ENCODE data around the gene BANK1.

DNA sequence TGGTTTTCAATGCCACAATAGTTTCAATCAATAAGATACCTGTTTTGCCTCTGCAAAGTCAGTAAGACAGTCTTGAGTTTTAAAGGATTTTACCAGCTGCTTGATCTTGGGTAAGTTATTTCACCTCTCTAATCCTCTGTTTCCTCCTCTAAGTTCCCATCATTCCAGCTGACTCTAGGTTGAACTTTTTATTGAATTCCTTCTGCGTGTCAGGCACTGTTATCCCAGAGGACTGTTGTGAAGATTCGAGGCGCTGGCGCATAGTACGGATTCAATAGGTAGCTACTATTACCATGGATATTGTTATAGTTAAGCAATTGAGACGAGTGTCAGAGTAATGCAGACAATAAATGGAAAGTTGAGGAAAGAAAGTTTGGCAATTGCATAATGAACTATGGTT is 179.4 kb downstream of the BANK1 start:
- TF ChIP-seq, protein P1, sequence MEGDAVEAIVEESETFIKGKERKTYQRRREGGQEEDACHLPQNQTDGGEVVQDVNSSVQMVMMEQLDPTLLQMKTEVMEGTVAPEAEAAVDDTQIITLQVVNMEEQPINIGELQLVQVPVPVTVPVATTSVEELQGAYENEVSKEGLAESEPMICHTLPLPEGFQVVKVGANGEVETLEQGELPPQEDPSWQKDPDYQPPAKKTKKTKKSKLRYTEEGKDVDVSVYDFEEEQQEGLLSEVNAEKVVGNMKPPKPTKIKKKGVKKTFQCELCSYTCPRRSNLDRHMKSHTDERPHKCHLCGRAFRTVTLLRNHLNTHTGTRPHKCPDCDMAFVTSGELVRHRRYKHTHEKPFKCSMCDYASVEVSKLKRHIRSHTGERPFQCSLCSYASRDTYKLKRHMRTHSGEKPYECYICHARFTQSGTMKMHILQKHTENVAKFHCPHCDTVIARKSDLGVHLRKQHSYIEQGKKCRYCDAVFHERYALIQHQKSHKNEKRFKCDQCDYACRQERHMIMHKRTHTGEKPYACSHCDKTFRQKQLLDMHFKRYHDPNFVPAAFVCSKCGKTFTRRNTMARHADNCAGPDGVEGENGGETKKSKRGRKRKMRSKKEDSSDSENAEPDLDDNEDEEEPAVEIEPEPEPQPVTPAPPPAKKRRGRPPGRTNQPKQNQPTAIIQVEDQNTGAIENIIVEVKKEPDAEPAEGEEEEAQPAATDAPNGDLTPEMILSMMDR (IDR thresholded peaks at IDR 0.05) = no peak
- no peak for TF ChIP-seq EZH2phosphoT487 (IDR thresholded peaks at IDR 0.05)
